Measurements from ENCODE around the gene CPE.

DNA sequence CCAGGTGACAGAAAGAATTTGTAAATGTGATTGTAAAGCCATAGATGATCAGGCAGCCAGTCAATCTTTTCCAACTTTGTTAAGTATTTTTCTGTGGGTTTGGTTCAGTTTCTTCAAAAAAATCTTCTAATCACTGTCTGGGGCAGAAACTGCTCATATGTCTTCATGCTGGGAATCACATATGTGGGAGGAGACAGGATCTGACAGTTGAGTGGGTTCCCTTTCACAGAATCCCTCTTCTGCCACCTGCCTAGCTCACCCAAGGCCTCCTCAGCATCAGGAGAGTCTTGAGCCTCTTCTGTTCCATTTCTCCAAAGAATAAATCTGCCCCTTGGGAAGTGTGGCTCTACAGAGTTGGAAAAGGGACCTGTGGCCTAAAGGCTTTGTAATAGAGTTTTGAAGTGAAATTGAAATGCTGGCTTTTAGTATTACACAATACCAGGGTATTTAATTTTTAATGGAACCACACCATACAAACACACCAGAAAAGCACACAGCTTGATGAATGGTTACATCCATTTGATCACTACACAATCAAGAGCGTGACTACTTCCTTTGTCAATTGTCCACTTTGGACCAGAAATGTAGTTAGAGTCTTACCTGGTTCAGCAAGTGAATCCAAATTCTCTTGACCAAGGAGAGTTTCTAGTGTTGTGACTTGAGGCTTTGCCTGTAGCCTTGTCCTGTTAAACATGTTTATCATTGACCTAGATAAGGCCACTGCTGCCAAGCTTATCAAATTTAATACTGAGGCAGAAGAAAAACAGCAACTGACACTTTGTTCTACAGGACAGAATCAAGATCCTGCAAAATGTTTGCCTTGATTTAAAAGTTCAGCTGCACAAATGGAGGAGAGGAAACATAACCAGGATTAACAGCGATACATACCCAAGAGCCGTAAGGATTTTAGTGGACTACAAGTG lies 30.9 kb upstream of the CPE start:
- TF ChIP-seq, protein P1, sequence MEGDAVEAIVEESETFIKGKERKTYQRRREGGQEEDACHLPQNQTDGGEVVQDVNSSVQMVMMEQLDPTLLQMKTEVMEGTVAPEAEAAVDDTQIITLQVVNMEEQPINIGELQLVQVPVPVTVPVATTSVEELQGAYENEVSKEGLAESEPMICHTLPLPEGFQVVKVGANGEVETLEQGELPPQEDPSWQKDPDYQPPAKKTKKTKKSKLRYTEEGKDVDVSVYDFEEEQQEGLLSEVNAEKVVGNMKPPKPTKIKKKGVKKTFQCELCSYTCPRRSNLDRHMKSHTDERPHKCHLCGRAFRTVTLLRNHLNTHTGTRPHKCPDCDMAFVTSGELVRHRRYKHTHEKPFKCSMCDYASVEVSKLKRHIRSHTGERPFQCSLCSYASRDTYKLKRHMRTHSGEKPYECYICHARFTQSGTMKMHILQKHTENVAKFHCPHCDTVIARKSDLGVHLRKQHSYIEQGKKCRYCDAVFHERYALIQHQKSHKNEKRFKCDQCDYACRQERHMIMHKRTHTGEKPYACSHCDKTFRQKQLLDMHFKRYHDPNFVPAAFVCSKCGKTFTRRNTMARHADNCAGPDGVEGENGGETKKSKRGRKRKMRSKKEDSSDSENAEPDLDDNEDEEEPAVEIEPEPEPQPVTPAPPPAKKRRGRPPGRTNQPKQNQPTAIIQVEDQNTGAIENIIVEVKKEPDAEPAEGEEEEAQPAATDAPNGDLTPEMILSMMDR (IDR thresholded peaks at IDR 0.05; ENCODE audit: low read depth, low read length), result no peak
- TF ChIP-seq EZH2phosphoT487 (IDR thresholded peaks at IDR 0.05; ENCODE audit: low read depth), result no peak
